Lung (tissue), 12 donors: ENCODE data around the gene KDM2B. TPM values are rescaled to one million over a fixed set of nuclear protein-coding genes. Genes with fewer than 3 reads are reported as not detected.

Experiments
- ATAC-seq: fragments of 200-7000 bp; cut with Tn5 transposase; one replicate; pipeline ENCODE4 v1.9.1; 2020; ENCODE audit warnings: moderate number of reproducible peaks; ENCODE audit not compliant: insufficient read depth, low FRiP score
- DNase-seq, 3 donors: peaks; one replicate each; pipeline ENCODE4 v3.0.0-alpha.2; 2013 to 2017
- H3K27ac ChIP-seq, 2 donors: one replicate each; pipeline ENCODE4 v1.5.1; 2013; ENCODE audit warnings: mild to moderate bottlenecking in 2 of 2, moderate library complexity in 2 of 2, control low read depth in 1 of 2, inconsistent platforms in 1 of 2, low read depth in 1 of 2, low read length in 1 of 2
- H3K27me3 ChIP-seq, 3 donors: one replicate each; pipeline ENCODE4 v1.5.1; 2013; ENCODE audit warnings: low read length in 2 of 3; ENCODE audit not compliant: control insufficient read depth in 3 of 3, insufficient read depth in 3 of 3
- H3K36me3 ChIP-seq, 4 donors: one replicate each; pipeline ENCODE4 v1.5.1; 2013; ENCODE audit warnings: low read length in 4 of 4, mild to moderate bottlenecking in 1 of 4, moderate library complexity in 1 of 4; ENCODE audit not compliant: control insufficient read depth in 4 of 4, insufficient read depth in 4 of 4
- H3K4me1 ChIP-seq, 5 donors: one replicate each; pipeline ENCODE4 v1.5.1; 2013; ENCODE audit warnings: low read length in 5 of 5, mild to moderate bottlenecking in 2 of 5, moderate library complexity in 1 of 5; ENCODE audit not compliant: control insufficient read depth in 5 of 5, insufficient read depth in 5 of 5
- H3K4me3 ChIP-seq: one replicate; pipeline ENCODE4 v1.5.1; 2013; ENCODE audit warnings: mild to moderate bottlenecking, control low read depth, moderate library complexity
- H3K9ac ChIP-seq, 2 donors: one replicate each; pipeline ENCODE4 v1.5.1; 2013; ENCODE audit warnings: low read length in 2 of 2, control low read depth in 1 of 2; ENCODE audit not compliant: insufficient read depth in 1 of 2
- H3K9me3 ChIP-seq, 4 donors: one replicate each; pipeline ENCODE4 v1.5.1; 2013; ENCODE audit warnings: low read length in 3 of 4, mild to moderate bottlenecking in 1 of 4, moderate library complexity in 1 of 4; ENCODE audit not compliant: control insufficient read depth in 4 of 4, insufficient read depth in 3 of 4
- CTCF ChIP-seq: IDR thresholded peaks from 2 replicates; pipeline ENCODE4 v1.5.1; 2012; ENCODE audit warnings: mild to moderate bottlenecking; ENCODE audit errors: control extremely low read depth, extremely low read depth
- WGBS, 2 donors: extraction: QIAGEN DNeasy Blood & Tissue Kit; methylation state at CpG; one replicate each; pipeline ENCODE4 v1.1.7; 2013; 5-methylcytosine and 5-hydroxymethylcytosine counted together
- polyA plus RNA-seq, 2 donors: library from polyadenylated mRNA; stranded (reverse); fragments of 200-250 nt; gene quantifications; one replicate each; pipeline ENCODE4 v1.2.1, GENCODE V29; 2013
- total RNA-seq, 2 donors: library from RNA; depleted of rRNA in 1 of 2; stranded (reverse); fragments of >200 nt in 1 of 2; gene quantifications; one replicate each; pipeline ENCODE4 v1.2.1, GENCODE V29; 2014 to 2021
- donor health status: control.
- donor health status: control.
- donor health status: Bipolar disorder and iron deficiency.
- donor health status: healthy.
- donor health status: DM: yes; HTN: yes; CAD: no.

Gene KDM2B
- total and polyA plus RNA-seq, 4 donors, result 13.8 to 44.5 (median 24.6) TPM

DNA sequence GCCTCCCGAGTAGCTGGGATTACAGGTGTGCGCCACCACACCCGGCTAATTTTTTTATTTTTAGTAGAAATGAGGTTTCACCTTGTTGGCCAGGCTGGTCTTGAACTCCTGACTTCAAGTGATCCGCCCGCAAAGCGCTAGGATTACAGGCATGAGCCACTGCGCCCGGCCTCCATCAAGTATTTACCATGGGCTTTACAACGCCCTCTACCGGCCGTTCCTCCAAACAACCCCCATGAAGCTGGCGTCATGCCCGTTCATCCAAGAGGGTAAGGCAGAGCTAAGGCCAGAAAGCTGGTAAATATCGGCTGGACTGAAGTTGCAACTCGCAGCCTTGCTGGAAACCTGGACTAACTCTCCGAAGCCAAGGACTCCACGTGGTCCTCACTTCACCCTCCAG, 139.3 kb downstream of the KDM2B start:
- Histone ChIP-seq H3K36me3 (peaks cover 3 to 51% (median 35%) of the 10 kb centered on the region in 4 donors), H3K9me3 (peaks cover 0 to under 1% (median 0%) of the 10 kb centered on the region in 4 donors), H3K4me1 (peaks cover 0 to 2% (median 0%) of the 10 kb centered on the region in 5 donors), H3K27me3 (no peaks in the 10 kb centered on the region), H3K9ac (no peak overlapping the region), H3K4me3 (no peak overlapping the region), H3K27ac (no peak overlapping the region)
- 92 to 93% methylated on average over 17 of the region's 17 CpGs for WGBS, 2 donors
- TF ChIP-seq CTCF, result no peak
- no peak for ATAC-seq
- no peak for DNase-seq

GRCh38 chr12:121440768-121441167, 140.1 kb downstream of the KDM2B start:
- Histone ChIP-seq H3K27ac (no peak overlapping the region), H3K9me3 (peaks cover 0 to 2% (median 0%) of the 10 kb centered on the region in 4 donors), H3K4me3 (no peak overlapping the region), H3K36me3 (peaks cover 3 to 51% (median 40%) of the 10 kb centered on the region in 4 donors), H3K27me3 (no peaks in the 10 kb centered on the region), H3K4me1 (peaks cover 0 to 2% (median 0%) of the 10 kb centered on the region in 5 donors), H3K9ac (no peak overlapping the region)
- DNase-seq, result no peak
- TF ChIP-seq CTCF, result no peak
- no peak for ATAC-seq
- WGBS, 2 donors, result 97 to 98% methylated on average over 15 of the region's 15 CpGs

DNA sequence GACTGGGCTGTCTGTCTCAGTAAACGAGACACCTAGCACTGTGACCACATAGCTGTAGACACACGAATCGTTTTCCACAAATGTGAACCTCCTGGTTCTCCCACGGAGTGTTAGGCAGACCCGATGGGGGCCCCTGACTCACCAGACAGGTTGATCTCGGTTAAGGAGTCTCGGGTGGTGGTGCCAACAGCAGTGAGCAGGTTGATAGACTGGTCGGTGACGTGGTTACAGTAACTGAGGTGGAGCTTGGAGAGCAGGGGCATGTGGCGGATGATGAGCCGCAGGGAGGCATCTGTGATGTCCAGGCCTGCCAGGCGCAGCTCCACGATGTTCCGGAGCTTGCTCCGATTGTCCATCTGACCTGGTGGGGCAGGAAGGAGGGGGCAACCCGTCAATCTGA, 141.1 kb downstream of the KDM2B start:
- peaks cover 7 to 55% (median 45%) of the 10 kb centered on the region in 4 donors for H3K36me3 ChIP-seq
- ATAC-seq, result no peak
- peaks cover 0 to 2% (median 0%) of the 10 kb centered on the region in 4 donors for H3K9me3 ChIP-seq
- no peak overlapping the region for H3K9ac ChIP-seq
- no peak overlapping the region for H3K4me3 ChIP-seq
- 96% methylated on average over 16 of the region's 16 CpGs for WGBS, 2 donors
- H3K27me3 ChIP-seq, result no peaks in the 10 kb centered on the region
- H3K27ac ChIP-seq, result no peak overlapping the region
- no peak for TF ChIP-seq CTCF
- peaks cover 0 to 2% (median 0%) of the 10 kb centered on the region in 5 donors for H3K4me1 ChIP-seq
- DNase-seq, result no peak

DNA sequence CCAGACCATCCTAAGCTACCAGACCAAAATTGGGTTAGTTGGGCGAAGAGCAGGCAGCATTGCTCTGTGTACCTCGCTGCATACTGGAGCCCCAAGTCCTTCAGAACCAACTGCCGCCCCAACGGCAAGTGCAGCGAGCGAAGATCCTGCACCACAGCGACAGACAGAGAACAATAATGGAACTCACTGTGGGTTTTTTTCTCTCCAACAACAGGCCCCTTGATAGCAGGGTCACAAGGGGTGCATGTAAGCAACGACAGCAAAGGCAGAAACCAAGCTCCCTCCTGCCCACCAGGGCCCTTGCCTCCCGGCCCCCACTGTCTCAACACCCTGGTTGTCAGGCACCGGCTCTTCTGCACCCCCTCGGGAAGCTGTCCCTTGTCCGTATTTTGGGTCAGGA, 141.9 kb downstream of the KDM2B start:
- Histone ChIP-seq H3K36me3 (peaks cover 7 to 55% (median 46%) of the 10 kb centered on the region in 4 donors), H3K9ac (no peak overlapping the region), H3K4me1 (peaks cover 0 to 2% (median 0%) of the 10 kb centered on the region in 5 donors), H3K27me3 (no peaks in the 10 kb centered on the region), H3K4me3 (no peak overlapping the region), H3K27ac (no peak overlapping the region), H3K9me3 (peaks cover 0 to 2% (median 0%) of the 10 kb centered on the region in 4 donors)
- 97 to 99% methylated on average over 12 of the region's 12 CpGs for WGBS, 2 donors
- no peak for ATAC-seq
- no peak for DNase-seq
- no peak for TF ChIP-seq CTCF
